ENCODE results near the gene PADI3. TPM values are rescaled to one million over a fixed set of nuclear protein-coding genes. Genes with fewer than 3 reads are reported as not detected.
A peak's percentile ranks its signal among the peaks of the same experiment; 100 is the strongest.

PADI3 gene
- total RNA-seq, 1 donor from 2014 or later = not detected

DNA sequence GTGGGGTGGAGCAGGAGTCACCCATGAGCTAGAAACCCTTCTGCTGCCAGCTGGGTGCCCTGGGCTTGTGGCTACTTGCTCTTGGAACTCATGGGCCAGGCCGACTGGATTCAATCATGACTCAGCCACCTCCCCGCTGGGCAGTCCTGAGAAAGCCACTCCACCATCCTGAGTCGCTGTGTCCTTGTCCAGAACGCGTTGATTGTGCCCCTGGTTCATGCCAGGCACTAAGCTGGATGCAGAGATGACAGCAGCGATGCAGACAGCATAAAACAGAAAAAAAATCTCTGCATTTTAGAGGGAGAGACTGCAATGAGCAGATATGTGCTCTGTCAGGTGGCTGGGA, 33.4 kb upstream of the PADI3 start:
- H3K4me3 Mint-ChIP-seq (ENCODE audit: unreplicated experiment) = no peak overlapping the region
- TF ChIP-seq, protein P1, sequence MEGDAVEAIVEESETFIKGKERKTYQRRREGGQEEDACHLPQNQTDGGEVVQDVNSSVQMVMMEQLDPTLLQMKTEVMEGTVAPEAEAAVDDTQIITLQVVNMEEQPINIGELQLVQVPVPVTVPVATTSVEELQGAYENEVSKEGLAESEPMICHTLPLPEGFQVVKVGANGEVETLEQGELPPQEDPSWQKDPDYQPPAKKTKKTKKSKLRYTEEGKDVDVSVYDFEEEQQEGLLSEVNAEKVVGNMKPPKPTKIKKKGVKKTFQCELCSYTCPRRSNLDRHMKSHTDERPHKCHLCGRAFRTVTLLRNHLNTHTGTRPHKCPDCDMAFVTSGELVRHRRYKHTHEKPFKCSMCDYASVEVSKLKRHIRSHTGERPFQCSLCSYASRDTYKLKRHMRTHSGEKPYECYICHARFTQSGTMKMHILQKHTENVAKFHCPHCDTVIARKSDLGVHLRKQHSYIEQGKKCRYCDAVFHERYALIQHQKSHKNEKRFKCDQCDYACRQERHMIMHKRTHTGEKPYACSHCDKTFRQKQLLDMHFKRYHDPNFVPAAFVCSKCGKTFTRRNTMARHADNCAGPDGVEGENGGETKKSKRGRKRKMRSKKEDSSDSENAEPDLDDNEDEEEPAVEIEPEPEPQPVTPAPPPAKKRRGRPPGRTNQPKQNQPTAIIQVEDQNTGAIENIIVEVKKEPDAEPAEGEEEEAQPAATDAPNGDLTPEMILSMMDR (IDR thresholded peaks at IDR 0.05) = no peak
- H3K27me3 Mint-ChIP-seq (ENCODE audit: low read depth) = no peaks in the 10 kb centered on the region
- peaks cover 2% of the 10 kb centered on the region for H3K36me3 Mint-ChIP-seq (ENCODE audit: low read depth)
- H3K9me3 Mint-ChIP-seq (ENCODE audit: low read depth) = no peaks in the 10 kb centered on the region
- no peak for DNase-seq (ENCODE audit: low spot score)
- H3K27ac Mint-ChIP-seq (ENCODE audit: unreplicated experiment) = peak overlapping the region; percentile 27
- peaks cover 54% of the 10 kb centered on the region for H3K4me1 Mint-ChIP-seq (ENCODE audit: low read depth)

DNA sequence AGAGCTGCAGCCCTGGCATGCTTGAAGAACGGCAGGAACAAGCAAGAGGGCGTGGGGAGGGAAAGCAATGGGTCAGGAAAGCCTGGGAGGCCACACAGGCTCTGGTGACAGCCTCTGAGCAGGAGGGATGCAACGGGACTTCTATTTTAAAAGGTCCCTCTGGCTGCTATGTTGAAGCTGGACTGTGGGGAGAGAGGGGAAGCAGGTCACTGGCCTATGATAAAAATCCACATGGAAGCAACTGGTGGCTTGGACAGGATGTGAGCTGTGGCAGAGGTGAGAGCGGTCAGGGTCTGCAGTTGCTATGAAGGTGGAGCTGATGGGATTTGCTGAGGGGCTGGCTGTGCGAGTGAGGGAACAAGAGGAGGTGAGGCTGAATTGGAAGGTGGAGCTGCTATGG, 32.8 kb upstream of the PADI3 start:
- H3K27me3 Mint-ChIP-seq (ENCODE audit: low read depth) = no peaks in the 10 kb centered on the region
- H3K9me3 Mint-ChIP-seq (ENCODE audit: low read depth) = no peaks in the 10 kb centered on the region
- DNase-seq (ENCODE audit: low spot score) = no peak
- H3K27ac Mint-ChIP-seq (ENCODE audit: unreplicated experiment) = no peak overlapping the region
- TF ChIP-seq, protein P1 (IDR thresholded peaks at IDR 0.05) = no peak
- H3K4me1 Mint-ChIP-seq (ENCODE audit: low read depth) = peaks cover 49% of the 10 kb centered on the region
- no peak overlapping the region for H3K4me3 Mint-ChIP-seq (ENCODE audit: unreplicated experiment)
- H3K36me3 Mint-ChIP-seq (ENCODE audit: low read depth) = peaks cover 2% of the 10 kb centered on the region

DNA sequence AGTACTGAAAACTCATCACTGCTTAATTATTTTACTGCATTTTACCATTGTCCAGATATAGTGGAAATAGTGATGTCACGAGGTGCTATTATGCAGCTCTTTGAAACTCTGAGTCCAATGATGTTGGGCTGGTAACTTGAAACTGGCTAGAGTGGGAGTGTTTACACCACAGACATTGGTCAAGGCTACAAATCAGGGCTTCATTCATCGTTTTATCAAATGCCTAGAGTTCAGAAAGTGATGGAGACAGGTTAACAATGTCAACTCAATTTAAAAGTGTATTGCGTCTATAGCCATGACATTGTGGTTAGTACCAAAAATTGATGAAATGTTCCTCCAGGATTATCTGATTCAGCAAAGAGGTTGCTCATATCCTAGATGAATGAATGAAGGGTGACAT, 31.3 kb upstream of the PADI3 start:
- H3K36me3 Mint-ChIP-seq (ENCODE audit: low read depth) = peaks cover 2% of the 10 kb centered on the region
- no peaks in the 10 kb centered on the region for H3K27me3 Mint-ChIP-seq (ENCODE audit: low read depth)
- TF ChIP-seq, protein P1 (IDR thresholded peaks at IDR 0.05) = no peak
- H3K9me3 Mint-ChIP-seq (ENCODE audit: low read depth) = no peaks in the 10 kb centered on the region
- H3K4me1 Mint-ChIP-seq (ENCODE audit: low read depth) = peaks cover 35% of the 10 kb centered on the region
- H3K4me3 Mint-ChIP-seq (ENCODE audit: unreplicated experiment) = no peak overlapping the region
- no peak for DNase-seq (ENCODE audit: low spot score)
- no peak overlapping the region for H3K27ac Mint-ChIP-seq (ENCODE audit: unreplicated experiment)

DNA sequence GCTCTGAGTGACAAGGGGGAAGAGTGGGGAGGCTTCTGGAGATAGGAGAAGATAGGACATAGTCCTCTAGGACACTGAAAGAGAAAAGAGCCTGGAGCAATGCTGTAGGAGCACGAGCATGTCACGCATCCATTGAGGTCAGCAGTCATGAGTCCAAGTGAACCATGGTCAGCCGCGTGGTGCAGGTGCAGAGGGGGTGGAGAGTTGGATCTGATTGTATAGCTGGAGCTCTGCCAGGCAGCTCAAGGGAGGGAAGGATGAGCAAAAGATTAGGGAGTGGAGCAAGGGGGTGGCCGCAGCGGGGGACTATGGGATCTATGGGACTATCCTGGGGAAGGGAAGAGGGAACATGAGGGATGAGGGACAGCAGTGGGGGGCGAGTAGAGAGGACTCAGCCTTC, 30.0 kb upstream of the PADI3 start:
- Mint-ChIP-seq H3K4me3 (ENCODE audit: unreplicated experiment) (no peak overlapping the region), H3K36me3 (ENCODE audit: low read depth) (peaks cover 2% of the 10 kb centered on the region), H3K9me3 (ENCODE audit: low read depth) (no peaks in the 10 kb centered on the region), H3K27ac (ENCODE audit: unreplicated experiment) (no peak overlapping the region), H3K4me1 (ENCODE audit: low read depth) (peaks cover 21% of the 10 kb centered on the region), H3K27me3 (ENCODE audit: low read depth) (no peaks in the 10 kb centered on the region)
- TF ChIP-seq, protein P1 (IDR thresholded peaks at IDR 0.05) = no peak
- DNase-seq (ENCODE audit: low spot score) = no peak

DNA sequence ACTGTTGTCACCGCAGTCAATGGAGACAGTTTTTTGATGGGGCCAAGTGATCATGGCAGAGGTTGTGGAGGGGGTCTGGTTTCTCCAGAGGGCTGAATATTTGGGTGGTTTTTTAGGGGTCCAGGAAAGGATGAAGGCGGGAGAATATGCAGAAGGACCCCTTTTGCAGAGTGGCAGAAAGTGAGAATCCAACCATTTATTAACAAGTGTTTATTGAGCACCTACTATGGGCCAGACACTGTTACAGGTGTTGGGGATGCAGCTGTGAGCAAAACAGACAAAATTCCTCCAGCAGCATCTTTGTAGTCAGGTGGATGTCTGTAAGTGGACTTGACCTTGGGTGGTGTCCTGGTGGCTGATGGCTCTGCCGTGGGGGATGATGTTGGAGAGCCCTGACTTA, 28.6 kb upstream of the PADI3 start:
- Mint-ChIP-seq H3K27ac (ENCODE audit: unreplicated experiment) (no peak overlapping the region), H3K36me3 (ENCODE audit: low read depth) (peaks cover 2% of the 10 kb centered on the region), H3K4me3 (ENCODE audit: unreplicated experiment) (no peak overlapping the region), H3K27me3 (ENCODE audit: low read depth) (no peaks in the 10 kb centered on the region), H3K4me1 (ENCODE audit: low read depth) (peaks cover 12% of the 10 kb centered on the region), H3K9me3 (ENCODE audit: low read depth) (no peaks in the 10 kb centered on the region)
- DNase-seq (ENCODE audit: low spot score) = no peak
- TF ChIP-seq, protein P1 (IDR thresholded peaks at IDR 0.05) = no peak

Measured in chondrocyte (in vitro differentiated cells).